HG03108 (cell line): ENCODE measurements around the gene METTL23.

Experiments used
- ATAC-seq: cut with Tn5 transposase; IDR thresholded peaks from one replicate; pipeline ENCODE4 v1.9.1; 2021; ENCODE audit warnings: moderate library complexity; ENCODE audit not compliant: unreplicated experiment

The METTL23 gene

DNA sequence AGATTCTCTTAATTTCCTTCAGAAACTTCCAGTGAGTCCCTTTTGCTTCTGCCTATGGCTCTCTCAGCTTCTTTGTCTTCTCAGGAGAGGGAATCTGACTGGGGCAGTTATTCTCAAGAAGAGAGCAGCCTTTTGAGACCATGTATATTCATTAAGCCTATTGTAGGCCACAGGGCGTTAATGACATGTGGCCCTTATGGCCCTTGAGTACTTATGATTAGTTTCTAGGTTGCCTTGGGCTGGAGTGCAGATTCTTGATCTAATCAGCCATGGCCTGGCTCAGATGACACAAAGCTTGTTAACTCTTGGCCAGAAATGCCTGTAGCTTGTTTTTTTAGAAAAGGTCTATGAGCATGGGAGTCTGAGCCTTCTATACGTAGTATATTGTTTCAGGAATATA is 28.6 kb downstream of the METTL23 start:
- no peak for ATAC-seq

DNA sequence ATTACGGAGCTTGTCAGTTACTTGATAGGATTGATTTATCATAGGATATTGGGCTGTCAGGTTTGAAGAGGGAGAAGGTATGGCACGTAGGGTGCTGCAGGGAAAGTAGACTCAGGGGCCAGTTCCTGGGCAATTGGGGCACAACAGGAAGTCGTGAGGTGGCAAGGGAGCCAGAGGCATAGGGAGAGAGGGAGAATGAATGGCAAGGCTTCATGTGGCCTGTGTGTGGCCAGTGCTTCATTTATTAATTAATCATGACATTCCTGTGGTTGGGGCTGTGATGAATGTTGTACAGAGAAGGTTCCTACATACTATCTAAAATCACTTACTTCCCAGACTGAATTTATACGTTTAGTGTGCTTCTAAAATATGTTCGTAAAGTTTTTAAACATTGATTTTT is 30.6 kb downstream of the METTL23 start:
- ATAC-seq, result no peak

DNA sequence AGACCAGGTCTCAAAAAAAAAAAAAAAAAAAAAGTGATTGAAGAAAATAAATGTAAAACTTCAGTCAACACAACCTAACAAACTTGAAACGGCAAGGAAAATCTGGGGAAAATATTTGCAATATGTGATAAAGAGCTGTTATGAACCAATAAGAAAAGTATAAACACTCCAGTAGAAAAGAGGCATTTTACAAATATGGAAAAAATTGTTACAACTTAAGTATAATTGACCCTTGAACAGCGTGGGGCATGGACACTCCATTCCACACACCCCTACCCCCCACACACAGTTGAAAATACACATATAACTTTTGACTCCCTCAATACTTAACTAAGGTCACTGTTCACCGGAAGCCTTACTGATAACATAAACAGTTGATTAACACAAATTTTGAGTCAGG is 31.9 kb downstream of the METTL23 start:
- no peak for ATAC-seq

DNA sequence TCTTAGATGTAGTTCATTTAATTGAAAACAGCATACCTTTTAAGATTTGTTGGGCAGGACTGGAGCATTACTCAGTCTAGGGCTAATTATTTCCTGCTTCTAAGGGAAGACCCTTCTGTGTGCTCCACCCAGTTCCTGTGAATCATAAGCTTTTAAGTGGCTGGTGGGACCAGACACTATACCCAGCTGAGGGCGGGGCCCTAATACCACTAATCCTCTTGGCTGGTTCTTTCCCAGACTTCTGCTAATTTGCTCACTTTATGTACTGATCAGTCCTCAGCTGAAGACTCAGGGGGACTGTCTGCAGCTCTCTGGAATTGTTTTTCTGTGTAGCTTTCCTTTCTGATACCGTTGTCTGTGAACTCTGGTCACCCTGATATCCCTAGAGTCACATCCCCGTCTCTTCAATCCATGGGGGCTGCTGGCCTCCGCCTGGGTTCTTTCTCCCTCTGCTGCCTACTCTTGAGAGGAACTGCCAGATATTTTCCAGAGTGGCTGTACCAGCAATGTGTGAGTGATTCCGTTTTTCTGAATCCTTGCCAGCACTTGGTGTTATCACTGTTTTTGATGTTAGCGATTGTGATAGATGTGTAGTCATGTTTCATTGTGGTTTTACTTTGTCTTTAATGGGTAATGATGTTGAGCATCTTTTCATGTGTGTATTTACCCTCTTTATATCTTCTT is 46.3 kb downstream of the METTL23 start:
- no peak for ATAC-seq

DNA sequence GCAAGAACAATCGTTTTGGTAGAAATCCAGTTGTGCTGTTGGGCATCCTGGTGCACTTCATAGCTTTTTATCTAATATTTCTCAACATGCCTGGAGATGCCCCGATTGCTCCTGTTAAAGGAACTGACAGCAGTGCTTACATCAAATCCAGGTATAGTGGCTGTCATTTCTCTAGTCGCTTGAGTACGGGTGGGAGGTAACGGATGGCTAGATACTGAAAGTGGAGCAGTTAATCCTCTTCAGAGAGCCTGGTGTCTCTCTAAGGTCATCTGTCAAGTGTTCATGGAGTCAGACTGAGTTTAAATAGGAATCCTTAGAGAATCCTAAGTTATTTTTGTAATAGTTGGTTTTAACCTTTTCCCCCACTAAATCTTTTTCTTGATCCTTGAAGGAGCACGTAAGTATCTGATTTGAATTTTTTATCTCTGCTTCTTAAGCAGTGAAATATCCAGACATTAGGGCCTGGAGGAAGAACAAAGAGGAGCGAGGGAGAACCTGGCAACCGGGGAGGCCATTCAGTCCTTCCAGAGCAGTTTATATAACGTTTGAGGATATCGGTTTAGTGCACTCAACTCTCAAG is 48.5 kb downstream of the METTL23 start:
- no peak for ATAC-seq

DNA sequence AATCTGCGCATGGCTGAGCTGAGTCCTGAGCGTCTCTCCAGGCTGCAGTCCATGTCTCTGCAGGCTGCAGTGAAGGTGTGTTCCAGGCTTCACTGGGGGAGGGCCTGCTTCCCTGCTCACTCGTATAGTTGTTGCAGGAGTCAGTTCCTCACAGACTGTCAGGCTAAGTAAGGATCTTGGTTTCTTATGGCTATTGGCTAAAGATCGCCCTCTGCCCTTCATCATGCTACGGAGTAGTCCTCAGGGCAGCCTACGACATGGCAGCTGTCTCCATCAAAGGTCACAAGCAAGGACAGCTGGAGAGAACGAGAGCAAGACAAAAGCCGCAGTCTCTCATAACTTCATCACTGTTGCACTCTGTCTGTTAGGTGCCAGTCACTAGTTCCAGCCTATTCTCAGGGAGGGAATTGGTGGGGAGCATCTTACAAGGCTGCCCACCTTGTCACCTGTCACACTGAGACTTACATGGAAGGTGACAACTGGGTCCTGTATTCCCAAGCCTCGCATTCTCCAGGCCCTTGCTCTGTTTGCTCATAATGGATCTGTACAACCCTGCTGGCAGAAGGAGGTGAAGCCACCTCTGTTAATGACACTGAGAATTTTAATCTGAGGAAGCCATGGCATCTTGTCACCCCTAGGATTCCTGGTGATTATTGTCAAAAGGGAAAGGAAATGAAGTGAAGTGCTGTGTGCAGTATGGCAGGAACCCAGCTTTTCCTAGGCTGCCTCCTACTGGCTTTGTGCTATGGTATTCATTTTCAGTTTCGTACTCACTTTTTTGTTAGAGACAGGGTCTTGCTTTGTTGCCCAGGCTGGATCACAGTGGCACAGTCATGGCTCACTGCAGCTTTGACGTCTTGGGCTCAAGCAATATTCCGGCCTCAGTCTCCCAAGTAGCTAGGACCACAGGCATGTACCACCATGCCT is 54.7 kb downstream of the METTL23 start:
- ATAC-seq, result no peak

DNA sequence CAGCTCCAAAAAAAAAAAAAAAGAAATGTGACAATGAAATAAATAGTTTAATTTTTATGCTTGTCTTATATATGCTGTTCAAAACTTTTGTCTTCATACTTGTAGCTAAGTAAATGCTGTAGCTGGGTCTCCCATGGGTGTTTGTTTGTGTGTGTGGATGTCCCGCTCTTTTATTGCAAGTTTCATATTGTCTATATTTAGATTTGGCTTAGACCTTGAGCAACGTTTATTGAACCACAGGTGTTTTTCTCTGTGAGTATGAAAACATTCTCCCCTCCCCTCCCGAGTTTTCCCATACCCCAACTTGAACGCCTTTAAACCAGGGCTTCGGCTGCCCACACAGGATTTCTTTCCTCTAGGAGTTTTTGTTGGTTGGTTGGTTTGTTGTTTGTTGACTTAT is 56.5 kb downstream of the METTL23 start:
- no peak for ATAC-seq
